Measurements from ENCODE around the gene ADGRA1.

ADGRA1 gene

GRCh38 chr10:133116455-133116854, 28.7 kb downstream of the ADGRA1 start:
- H3K27ac ChIP-seq (ENCODE audit: low read depth, low read length): no peak overlapping the region

DNA sequence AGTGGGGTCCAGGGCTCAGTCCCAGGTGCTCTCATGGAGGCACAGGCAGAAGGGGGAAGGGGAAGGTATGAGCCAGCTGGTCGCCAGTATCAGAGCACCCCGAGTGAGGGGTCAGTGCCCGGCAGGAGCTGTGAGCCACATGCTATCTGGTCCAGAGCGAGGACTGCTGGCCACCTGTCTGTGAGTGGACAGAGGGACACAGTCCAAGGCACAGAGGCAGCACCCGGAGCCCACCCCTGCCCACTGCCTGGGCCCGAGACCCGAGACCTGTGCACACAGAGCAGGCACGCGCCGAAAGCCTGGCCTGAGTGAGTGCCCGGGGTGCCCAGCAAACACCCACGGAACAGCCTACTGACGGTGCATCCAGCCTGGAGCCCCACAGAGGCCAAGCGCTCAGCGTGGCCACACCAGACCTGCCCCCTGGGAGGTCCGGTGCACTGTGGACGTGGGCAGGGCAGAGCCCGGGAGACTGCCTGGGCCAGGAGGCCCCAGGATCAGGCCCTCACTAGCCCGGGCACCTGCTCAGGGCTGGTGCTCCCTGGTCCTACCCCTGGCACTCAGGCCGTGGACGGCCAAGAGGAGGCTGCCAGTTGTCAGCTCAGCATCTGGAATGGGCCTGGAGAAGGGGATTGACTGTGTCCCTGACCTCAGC, 29.4 kb downstream of the ADGRA1 start:
- no peak for TF ChIP-seq EZH2phosphoT487 (conservative IDR thresholded peaks at IDR 0.05; ENCODE audit: low read length)

More at GRCh38 chr10:133116455-133116854, 28.7 kb downstream of the ADGRA1 start:
- no peaks in the 10 kb centered on the region for H3K79me2 ChIP-seq (ENCODE audit: insufficient read depth, low read length)
- no peaks in the 10 kb centered on the region for H3K36me3 ChIP-seq (ENCODE audit: low read length)
- H3K27me3 ChIP-seq (ENCODE audit: low read length): no peaks in the 10 kb centered on the region
- H2AFZ ChIP-seq (ENCODE audit: low read depth, low read length, severe bottlenecking): no peak overlapping the region
- H3K4me3 ChIP-seq (ENCODE audit: insufficient read depth, low read length, poor library complexity, severe bottlenecking): no peak overlapping the region
- TF ChIP-seq EZH2phosphoT487 (conservative IDR thresholded peaks at IDR 0.05; ENCODE audit: low read length): no peak
- TF ChIP-seq, protein P1, sequence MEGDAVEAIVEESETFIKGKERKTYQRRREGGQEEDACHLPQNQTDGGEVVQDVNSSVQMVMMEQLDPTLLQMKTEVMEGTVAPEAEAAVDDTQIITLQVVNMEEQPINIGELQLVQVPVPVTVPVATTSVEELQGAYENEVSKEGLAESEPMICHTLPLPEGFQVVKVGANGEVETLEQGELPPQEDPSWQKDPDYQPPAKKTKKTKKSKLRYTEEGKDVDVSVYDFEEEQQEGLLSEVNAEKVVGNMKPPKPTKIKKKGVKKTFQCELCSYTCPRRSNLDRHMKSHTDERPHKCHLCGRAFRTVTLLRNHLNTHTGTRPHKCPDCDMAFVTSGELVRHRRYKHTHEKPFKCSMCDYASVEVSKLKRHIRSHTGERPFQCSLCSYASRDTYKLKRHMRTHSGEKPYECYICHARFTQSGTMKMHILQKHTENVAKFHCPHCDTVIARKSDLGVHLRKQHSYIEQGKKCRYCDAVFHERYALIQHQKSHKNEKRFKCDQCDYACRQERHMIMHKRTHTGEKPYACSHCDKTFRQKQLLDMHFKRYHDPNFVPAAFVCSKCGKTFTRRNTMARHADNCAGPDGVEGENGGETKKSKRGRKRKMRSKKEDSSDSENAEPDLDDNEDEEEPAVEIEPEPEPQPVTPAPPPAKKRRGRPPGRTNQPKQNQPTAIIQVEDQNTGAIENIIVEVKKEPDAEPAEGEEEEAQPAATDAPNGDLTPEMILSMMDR (IDR thresholded peaks at IDR 0.05; ENCODE audit: insufficient read depth, low read length, poor library complexity, severe bottlenecking): no peak
- H3K4me2 ChIP-seq (ENCODE audit: low read depth, low read length, poor library complexity, severe bottlenecking): no peak overlapping the region
- no peak overlapping the region for H3K9ac ChIP-seq (ENCODE audit: low read length)
- no peaks in the 10 kb centered on the region for H3K9me3 ChIP-seq (ENCODE audit: insufficient read depth, low read length)
- no peaks in the 10 kb centered on the region for H3K9me2 ChIP-seq (replicated peaks; ENCODE audit: insufficient read depth, low read length)
- no peaks in the 10 kb centered on the region for H4K20me1 ChIP-seq (ENCODE audit: low read depth, low read length)
- no peaks in the 10 kb centered on the region for H3F3A ChIP-seq (ENCODE audit: insufficient read depth)

GRCh38 chr10:133117688-133118071, 30.0 kb downstream of the ADGRA1 start:
- no peak overlapping the region for H3K9ac ChIP-seq (ENCODE audit: low read length)
- H3K4me2 ChIP-seq (ENCODE audit: low read depth, low read length, poor library complexity, severe bottlenecking): no peak overlapping the region
- H4K20me1 ChIP-seq (ENCODE audit: low read depth, low read length): no peaks in the 10 kb centered on the region
- no peaks in the 10 kb centered on the region for H3F3A ChIP-seq (ENCODE audit: insufficient read depth)
- no peaks in the 10 kb centered on the region for H3K9me3 ChIP-seq (ENCODE audit: insufficient read depth, low read length)
- no peak overlapping the region for H3K27ac ChIP-seq (ENCODE audit: low read depth, low read length)
- no peaks in the 10 kb centered on the region for H3K9me2 ChIP-seq (replicated peaks; ENCODE audit: insufficient read depth, low read length)
- no peaks in the 10 kb centered on the region for H3K36me3 ChIP-seq (ENCODE audit: low read length)
- TF ChIP-seq, protein P1 (IDR thresholded peaks at IDR 0.05; ENCODE audit: insufficient read depth, low read length, poor library complexity, severe bottlenecking): no peak
- no peak for TF ChIP-seq EZH2phosphoT487 (conservative IDR thresholded peaks at IDR 0.05; ENCODE audit: low read length)
- H2AFZ ChIP-seq (ENCODE audit: low read depth, low read length, severe bottlenecking): no peak overlapping the region
- no peak overlapping the region for H3K4me3 ChIP-seq (ENCODE audit: insufficient read depth, low read length, poor library complexity, severe bottlenecking)
- no peaks in the 10 kb centered on the region for H3K79me2 ChIP-seq (ENCODE audit: insufficient read depth, low read length)
- no peaks in the 10 kb centered on the region for H3K27me3 ChIP-seq (ENCODE audit: low read length)

More for the DNA sequence above, 29.4 kb downstream of the ADGRA1 start:
- no peak overlapping the region for H3K9ac ChIP-seq (ENCODE audit: low read length)
- no peaks in the 10 kb centered on the region for H3K36me3 ChIP-seq (ENCODE audit: low read length)
- no peaks in the 10 kb centered on the region for H3K27me3 ChIP-seq (ENCODE audit: low read length)
- no peaks in the 10 kb centered on the region for H3F3A ChIP-seq (ENCODE audit: insufficient read depth)
- H4K20me1 ChIP-seq (ENCODE audit: low read depth, low read length): no peaks in the 10 kb centered on the region
- no peak overlapping the region for H3K4me3 ChIP-seq (ENCODE audit: insufficient read depth, low read length, poor library complexity, severe bottlenecking)
- H3K79me2 ChIP-seq (ENCODE audit: insufficient read depth, low read length): no peaks in the 10 kb centered on the region
- H3K9me3 ChIP-seq (ENCODE audit: insufficient read depth, low read length): no peaks in the 10 kb centered on the region
- no peak overlapping the region for H2AFZ ChIP-seq (ENCODE audit: low read depth, low read length, severe bottlenecking)
- no peak overlapping the region for H3K27ac ChIP-seq (ENCODE audit: low read depth, low read length)
- no peak overlapping the region for H3K4me2 ChIP-seq (ENCODE audit: low read depth, low read length, poor library complexity, severe bottlenecking)
- H3K9me2 ChIP-seq (replicated peaks; ENCODE audit: insufficient read depth, low read length): no peaks in the 10 kb centered on the region

GRCh38 chr10:133121479-133121878, 33.8 kb downstream of the ADGRA1 start:
- H3K9me2 ChIP-seq (replicated peaks; ENCODE audit: insufficient read depth, low read length): no peaks in the 10 kb centered on the region
- no peaks in the 10 kb centered on the region for H3F3A ChIP-seq (ENCODE audit: insufficient read depth)
- no peak overlapping the region for H3K4me3 ChIP-seq (ENCODE audit: insufficient read depth, low read length, poor library complexity, severe bottlenecking)
- no peaks in the 10 kb centered on the region for H3K27me3 ChIP-seq (ENCODE audit: low read length)
- H3K36me3 ChIP-seq (ENCODE audit: low read length): no peaks in the 10 kb centered on the region
- H3K79me2 ChIP-seq (ENCODE audit: insufficient read depth, low read length): no peaks in the 10 kb centered on the region
- no peak overlapping the region for H3K9ac ChIP-seq (ENCODE audit: low read length)
- no peak overlapping the region for H2AFZ ChIP-seq (ENCODE audit: low read depth, low read length, severe bottlenecking)
- no peak for TF ChIP-seq EZH2phosphoT487 (conservative IDR thresholded peaks at IDR 0.05; ENCODE audit: low read length)
- TF ChIP-seq, protein P1 (IDR thresholded peaks at IDR 0.05; ENCODE audit: insufficient read depth, low read length, poor library complexity, severe bottlenecking): no peak
- H3K4me2 ChIP-seq (ENCODE audit: low read depth, low read length, poor library complexity, severe bottlenecking): no peak overlapping the region
- H4K20me1 ChIP-seq (ENCODE audit: low read depth, low read length): no peaks in the 10 kb centered on the region
- no peak overlapping the region for H3K27ac ChIP-seq (ENCODE audit: low read depth, low read length)
- H3K9me3 ChIP-seq (ENCODE audit: insufficient read depth, low read length): no peaks in the 10 kb centered on the region
